Measurements from ENCODE around the gene TNIP2. TPM values are rescaled to one million over a fixed set of nuclear protein-coding genes. Genes with fewer than 3 reads are reported as not detected.

The TNIP2 gene
- total and polyA plus RNA-seq, 2 donors (not counting 3 experiments of a cell fraction or from before 2014, with no cell fraction given), result 37.7 to 52.1 TPM

- FAIRE-seq (no peak), DNase-seq (ENCODE audit: low read depth, low spot score) (no peak)
- ChIA-PET CTCF (interaction anchor here (1.7 to 2.3 kb wide), 2 partner anchors 13 to 19 kb away, joined by 6 to 8 read pairs; no protein-coding TSS in a partner anchor), POLR2A (interaction anchor here (1.7 kb wide), 1 partner anchor 13 kb away, joined by 13 read pairs; no protein-coding TSS in a partner anchor)
- peaks cover 56% of the 10 kb centered on the region for H3K79me2 ChIP-seq (ENCODE audit: control insufficient read depth, insufficient read depth, low read length)
- no peak overlapping the region for H3K9ac ChIP-seq (replicated peaks; ENCODE audit: extremely low read depth, insufficient read depth, low read length)
- no TSS peak for BruUV-seq (replicated peaks)
- no peaks in the 10 kb centered on the region for H3K9me1 ChIP-seq (replicated peaks; ENCODE audit: control insufficient read depth, extremely low read depth, insufficient read depth, low read length)
- TF ChIP-seq POLR2A (IDR thresholded peaks at IDR 0.05; ENCODE audit: low read depth, low read length), result no peak
- TF ChIP-seq FOS (IDR thresholded peaks at IDR 0.05; ENCODE audit: borderline replicate concordance, insufficient read depth, low read length), result no peak
- TF ChIP-seq POLR2AphosphoS5 (IDR thresholded peaks at IDR 0.05; ENCODE audit: insufficient read depth, low read depth, low read length), result no peak
- no peak for TF ChIP-seq CTCF (IDR thresholded peaks at IDR 0.05; ENCODE audit: extremely low read depth in 1 of 2, insufficient read depth in 1 of 2, low read depth in 1 of 2, low read length in 2 of 2)
- no peak for TF ChIP-seq MAX (IDR thresholded peaks at IDR 0.05; ENCODE audit: insufficient read depth, insufficient read length)
- TF ChIP-seq JUN (IDR thresholded peaks at IDR 0.05; ENCODE audit: borderline replicate concordance, insufficient read depth, insufficient read length, low read depth), result no peak
- TF ChIP-seq GATA2 (IDR thresholded peaks at IDR 0.05; ENCODE audit: insufficient read depth, insufficient read length, low read depth, low read length), result no peak
- TF ChIP-seq MYC (IDR thresholded peaks at IDR 0.05; ENCODE audit: low read depth, low read length), result no peak
- TF ChIP-seq EZH2 (IDR thresholded peaks at IDR 0.05; ENCODE audit: borderline replicate concordance, low read depth, low read length, severe bottlenecking), result no peak
- peaks cover 70% of the 10 kb centered on the region for H3K4me1 ChIP-seq (ENCODE audit: control insufficient read depth, extremely low read depth, insufficient read depth, low read length)
- no peaks in the 10 kb centered on the region for H3K36me3 ChIP-seq (ENCODE audit: control insufficient read depth in 2 of 2, extremely low read depth in 1 of 2, insufficient read depth in 2 of 2, low read length in 2 of 2)
- peak overlapping the region; percentile 7 for H3K27ac ChIP-seq (ENCODE audit: insufficient read depth, low read depth, low read length)
- H3K4me2 ChIP-seq (ENCODE audit: insufficient read depth, low read length), result no peak overlapping the region
- dilution Hi-C loops (cut with MboI; ENCODE audit: extremely low pct_ligation_motif_present, low sequenced_read_pairs) (no loop called here), intact Hi-C loops (cut with micrococcal nuclease) (no loop called here)
- no peaks in the 10 kb centered on the region for H3K27me3 ChIP-seq (ENCODE audit: control insufficient read depth in 2 of 2, insufficient read depth in 2 of 2, low read length in 2 of 2)
- H3K4me3 ChIP-seq (replicated peaks in 1 of 3; ENCODE audit: insufficient read depth in 1 of 3, low read depth in 1 of 3, low read length in 3 of 3), result no peak overlapping the region
- no peaks in the 10 kb centered on the region for H4K20me1 ChIP-seq (replicated peaks; ENCODE audit: control insufficient read depth, extremely low read depth, insufficient read depth, low read length)
- no peaks in the 10 kb centered on the region for H3K9me3 ChIP-seq (replicated peaks; ENCODE audit: control insufficient read depth, insufficient read depth, low read length)
- H2AFZ ChIP-seq (ENCODE audit: low read depth, low read length), result no peak overlapping the region
Measured at GRCh38 chr4:2799224-2799911, 43.2 kb upstream of the TNIP2 start.

Data from endothelial cell of umbilical vein (primary cell).